ENCODE measurements around the gene ADAM33.

DNA sequence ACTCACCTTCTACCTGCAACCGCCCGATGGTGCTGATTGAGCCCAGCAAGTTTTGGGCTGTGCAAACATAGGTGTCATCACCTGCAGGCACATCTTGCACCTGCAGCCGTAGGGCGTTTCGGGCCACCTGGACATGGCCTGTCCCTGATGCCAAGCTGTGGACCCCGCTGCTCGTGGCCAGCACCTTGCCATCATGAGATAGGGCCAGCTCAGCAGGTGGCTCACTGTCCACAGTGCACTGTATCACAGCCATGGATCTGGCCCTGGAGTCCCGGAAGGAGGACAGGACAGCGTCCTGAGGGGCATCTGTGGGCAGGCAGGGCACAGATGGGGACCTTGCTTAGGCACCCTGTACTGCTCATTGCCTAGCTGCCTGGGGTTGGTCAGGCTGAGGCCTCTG, 10.1 kb upstream of the ADAM33 start:
- no peak for TF ChIP-seq GATA1 (IDR thresholded peaks at IDR 0.05; ENCODE audit: low read depth, low read length)
- TF ChIP-seq POLR2A (IDR thresholded peaks at IDR 0.05; ENCODE audit: low read length): no peak
